Measurements from ENCODE around the gene LUZP2.

DNA sequence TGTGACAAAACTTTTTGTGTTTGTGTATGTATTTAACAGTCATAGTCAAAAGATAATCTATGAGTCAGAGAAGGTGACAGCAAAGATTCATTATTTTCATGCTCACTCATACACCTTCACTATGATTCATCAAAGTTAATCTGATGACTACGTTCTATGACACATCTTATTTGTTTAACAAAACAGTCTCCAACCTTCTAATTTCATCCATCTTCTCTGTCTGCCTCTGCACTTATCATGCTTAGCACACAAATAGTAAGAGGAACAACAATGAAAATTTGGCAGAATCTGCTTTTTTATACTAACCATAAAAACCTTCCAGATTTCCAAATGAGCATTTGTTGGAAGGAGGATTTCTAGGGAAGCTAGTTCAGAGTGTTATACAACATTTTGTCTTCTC is 568.9 kb downstream of the LUZP2 start:
- TF ChIP-seq, protein P1, sequence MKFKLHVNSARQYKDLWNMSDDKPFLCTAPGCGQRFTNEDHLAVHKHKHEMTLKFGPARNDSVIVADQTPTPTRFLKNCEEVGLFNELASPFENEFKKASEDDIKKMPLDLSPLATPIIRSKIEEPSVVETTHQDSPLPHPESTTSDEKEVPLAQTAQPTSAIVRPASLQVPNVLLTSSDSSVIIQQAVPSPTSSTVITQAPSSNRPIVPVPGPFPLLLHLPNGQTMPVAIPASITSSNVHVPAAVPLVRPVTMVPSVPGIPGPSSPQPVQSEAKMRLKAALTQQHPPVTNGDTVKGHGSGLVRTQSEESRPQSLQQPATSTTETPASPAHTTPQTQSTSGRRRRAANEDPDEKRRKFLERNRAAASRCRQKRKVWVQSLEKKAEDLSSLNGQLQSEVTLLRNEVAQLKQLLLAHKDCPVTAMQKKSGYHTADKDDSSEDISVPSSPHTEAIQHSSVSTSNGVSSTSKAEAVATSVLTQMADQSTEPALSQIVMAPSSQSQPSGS (CRISPR knock-in tag; IDR thresholded peaks at IDR 0.05; ENCODE audit: borderline replicate concordance, low read depth) = no peak
- TF ChIP-seq TEAD1 (CRISPR knock-in tag; IDR thresholded peaks at IDR 0.05) (no peak), CREM (CRISPR knock-in tag; IDR thresholded peaks at IDR 0.05) (no peak), CREB1 (CRISPR knock-in tag; IDR thresholded peaks at IDR 0.05) (no peak), TCF7 (CRISPR knock-in tag; IDR thresholded peaks at IDR 0.05; ENCODE audit: low read depth) (no peak)
- TF ChIP-seq, protein P2, sequence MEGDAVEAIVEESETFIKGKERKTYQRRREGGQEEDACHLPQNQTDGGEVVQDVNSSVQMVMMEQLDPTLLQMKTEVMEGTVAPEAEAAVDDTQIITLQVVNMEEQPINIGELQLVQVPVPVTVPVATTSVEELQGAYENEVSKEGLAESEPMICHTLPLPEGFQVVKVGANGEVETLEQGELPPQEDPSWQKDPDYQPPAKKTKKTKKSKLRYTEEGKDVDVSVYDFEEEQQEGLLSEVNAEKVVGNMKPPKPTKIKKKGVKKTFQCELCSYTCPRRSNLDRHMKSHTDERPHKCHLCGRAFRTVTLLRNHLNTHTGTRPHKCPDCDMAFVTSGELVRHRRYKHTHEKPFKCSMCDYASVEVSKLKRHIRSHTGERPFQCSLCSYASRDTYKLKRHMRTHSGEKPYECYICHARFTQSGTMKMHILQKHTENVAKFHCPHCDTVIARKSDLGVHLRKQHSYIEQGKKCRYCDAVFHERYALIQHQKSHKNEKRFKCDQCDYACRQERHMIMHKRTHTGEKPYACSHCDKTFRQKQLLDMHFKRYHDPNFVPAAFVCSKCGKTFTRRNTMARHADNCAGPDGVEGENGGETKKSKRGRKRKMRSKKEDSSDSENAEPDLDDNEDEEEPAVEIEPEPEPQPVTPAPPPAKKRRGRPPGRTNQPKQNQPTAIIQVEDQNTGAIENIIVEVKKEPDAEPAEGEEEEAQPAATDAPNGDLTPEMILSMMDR (IDR thresholded peaks at IDR 0.05) = no peak
- TF ChIP-seq, protein P3, sequence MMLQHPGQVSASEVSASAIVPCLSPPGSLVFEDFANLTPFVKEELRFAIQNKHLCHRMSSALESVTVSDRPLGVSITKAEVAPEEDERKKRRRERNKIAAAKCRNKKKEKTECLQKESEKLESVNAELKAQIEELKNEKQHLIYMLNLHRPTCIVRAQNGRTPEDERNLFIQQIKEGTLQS (CRISPR knock-in tag; conservative IDR thresholded peaks at IDR 0.05) = no peak
- TF ChIP-seq, protein P4, sequence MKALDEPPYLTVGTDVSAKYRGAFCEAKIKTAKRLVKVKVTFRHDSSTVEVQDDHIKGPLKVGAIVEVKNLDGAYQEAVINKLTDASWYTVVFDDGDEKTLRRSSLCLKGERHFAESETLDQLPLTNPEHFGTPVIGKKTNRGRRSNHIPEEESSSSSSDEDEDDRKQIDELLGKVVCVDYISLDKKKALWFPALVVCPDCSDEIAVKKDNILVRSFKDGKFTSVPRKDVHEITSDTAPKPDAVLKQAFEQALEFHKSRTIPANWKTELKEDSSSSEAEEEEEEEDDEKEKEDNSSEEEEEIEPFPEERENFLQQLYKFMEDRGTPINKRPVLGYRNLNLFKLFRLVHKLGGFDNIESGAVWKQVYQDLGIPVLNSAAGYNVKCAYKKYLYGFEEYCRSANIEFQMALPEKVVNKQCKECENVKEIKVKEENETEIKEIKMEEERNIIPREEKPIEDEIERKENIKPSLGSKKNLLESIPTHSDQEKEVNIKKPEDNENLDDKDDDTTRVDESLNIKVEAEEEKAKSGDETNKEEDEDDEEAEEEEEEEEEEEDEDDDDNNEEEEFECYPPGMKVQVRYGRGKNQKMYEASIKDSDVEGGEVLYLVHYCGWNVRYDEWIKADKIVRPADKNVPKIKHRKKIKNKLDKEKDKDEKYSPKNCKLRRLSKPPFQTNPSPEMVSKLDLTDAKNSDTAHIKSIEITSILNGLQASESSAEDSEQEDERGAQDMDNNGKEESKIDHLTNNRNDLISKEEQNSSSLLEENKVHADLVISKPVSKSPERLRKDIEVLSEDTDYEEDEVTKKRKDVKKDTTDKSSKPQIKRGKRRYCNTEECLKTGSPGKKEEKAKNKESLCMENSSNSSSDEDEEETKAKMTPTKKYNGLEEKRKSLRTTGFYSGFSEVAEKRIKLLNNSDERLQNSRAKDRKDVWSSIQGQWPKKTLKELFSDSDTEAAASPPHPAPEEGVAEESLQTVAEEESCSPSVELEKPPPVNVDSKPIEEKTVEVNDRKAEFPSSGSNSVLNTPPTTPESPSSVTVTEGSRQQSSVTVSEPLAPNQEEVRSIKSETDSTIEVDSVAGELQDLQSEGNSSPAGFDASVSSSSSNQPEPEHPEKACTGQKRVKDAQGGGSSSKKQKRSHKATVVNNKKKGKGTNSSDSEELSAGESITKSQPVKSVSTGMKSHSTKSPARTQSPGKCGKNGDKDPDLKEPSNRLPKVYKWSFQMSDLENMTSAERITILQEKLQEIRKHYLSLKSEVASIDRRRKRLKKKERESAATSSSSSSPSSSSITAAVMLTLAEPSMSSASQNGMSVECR (CRISPR knock-in tag; IDR thresholded peaks at IDR 0.05; ENCODE audit: borderline replicate concordance) = no peak
- TF ChIP-seq, protein P5, sequence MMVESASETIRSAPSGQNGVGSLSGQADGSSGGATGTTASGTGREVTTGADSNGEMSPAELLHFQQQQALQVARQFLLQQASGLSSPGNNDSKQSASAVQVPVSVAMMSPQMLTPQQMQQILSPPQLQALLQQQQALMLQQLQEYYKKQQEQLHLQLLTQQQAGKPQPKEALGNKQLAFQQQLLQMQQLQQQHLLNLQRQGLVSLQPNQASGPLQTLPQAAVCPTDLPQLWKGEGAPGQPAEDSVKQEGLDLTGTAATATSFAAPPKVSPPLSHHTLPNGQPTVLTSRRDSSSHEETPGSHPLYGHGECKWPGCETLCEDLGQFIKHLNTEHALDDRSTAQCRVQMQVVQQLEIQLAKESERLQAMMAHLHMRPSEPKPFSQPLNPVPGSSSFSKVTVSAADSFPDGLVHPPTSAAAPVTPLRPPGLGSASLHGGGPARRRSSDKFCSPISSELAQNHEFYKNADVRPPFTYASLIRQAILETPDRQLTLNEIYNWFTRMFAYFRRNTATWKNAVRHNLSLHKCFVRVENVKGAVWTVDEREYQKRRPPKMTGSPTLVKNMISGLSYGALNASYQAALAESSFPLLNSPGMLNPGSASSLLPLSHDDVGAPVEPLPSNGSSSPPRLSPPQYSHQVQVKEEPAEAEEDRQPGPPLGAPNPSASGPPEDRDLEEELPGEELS (CRISPR knock-in tag; IDR thresholded peaks at IDR 0.05) = no peak
